Thyroid gland (tissue), 4 donors: ENCODE results near the gene ABI3BP.

Source experiments
- CTCF ChIP-seq, 6 experiments: fragments of 200-600 bp in 3 of 6; fragments of 450-650 bp in 3 of 6; sonication (generic) in 3 of 6; IDR thresholded peaks; one replicate each; pipeline ENCODE4 v1.5.1; 2016 to 2019; ENCODE audit warnings: antibody characterized with exemption in 6 of 6, mild to moderate bottlenecking in 2 of 6, inconsistent platforms in 1 of 6, moderate library complexity in 1 of 6
- POLR2A ChIP-seq, 2 donors: fragments of 450-650 bp; IDR thresholded peaks; one replicate each; pipeline ENCODE4 v1.6.1; 2017; ENCODE audit warnings: antibody characterized with exemption in 2 of 2, mild to moderate bottlenecking in 2 of 2, moderate library complexity in 1 of 2

DNA sequence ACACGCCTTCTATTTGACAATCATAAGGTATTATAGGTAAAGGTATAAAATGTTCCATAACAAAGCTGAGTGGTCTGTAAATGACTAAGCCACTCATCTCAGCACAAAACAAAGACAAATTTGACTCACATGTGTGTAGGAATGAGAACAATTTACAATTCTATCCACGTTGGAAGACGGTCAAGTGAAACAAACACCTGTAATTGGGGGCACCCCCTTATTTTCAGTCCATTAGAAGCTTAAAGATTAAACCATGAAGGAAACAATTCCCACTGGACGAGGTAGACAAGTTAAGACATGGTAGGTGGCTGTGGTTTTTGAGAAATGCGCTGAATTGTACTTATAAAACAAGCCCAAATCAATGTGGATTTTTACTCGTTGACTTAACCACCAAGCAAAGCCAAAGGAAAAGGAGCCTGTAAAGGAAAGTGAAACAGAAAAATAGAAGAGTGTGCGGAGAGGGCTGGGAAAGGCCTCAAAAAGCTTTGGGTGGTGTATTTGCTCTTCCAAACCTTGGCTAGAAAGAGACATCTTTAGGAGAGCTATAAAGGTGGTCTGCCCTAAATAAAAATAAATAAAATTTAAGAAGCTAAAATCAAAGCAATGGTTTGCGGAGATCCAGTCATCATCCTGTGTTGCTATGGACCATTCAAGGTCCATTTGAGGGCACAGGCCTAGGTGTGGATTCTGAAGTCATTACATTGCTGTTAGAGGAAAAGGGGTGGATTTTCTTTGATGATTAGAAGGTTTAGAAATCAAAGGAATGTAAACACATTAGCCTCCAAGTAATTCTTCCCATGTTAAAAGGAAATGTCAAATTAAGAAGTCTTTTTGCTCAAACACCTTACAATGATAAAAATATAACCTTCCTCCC lies 148.9 kb downstream of the ABI3BP start:
- TF ChIP-seq POLR2A (IDR thresholded peaks at IDR 0.05) (no peak), CTCF (IDR thresholded peaks at IDR 0.05) (no peak)
